Fibroblast of upper back skin (primary cell): Measurements from ENCODE around the gene P4HA1.
"Not testable (repeated sequence)": the region's sequence is repeated elsewhere in the genome, so short reads cannot be mapped to it uniquely, and the experiment has no call there.

Source experiments
- DNase-seq: peaks from one replicate; pipeline ENCODE4 v3.0.0-alpha.2; 2013

P4HA1 gene

GRCh38 chr10:73042130-73042529 lies 54.5 kb downstream of the P4HA1 start:
- no peak for DNase-seq

DNA sequence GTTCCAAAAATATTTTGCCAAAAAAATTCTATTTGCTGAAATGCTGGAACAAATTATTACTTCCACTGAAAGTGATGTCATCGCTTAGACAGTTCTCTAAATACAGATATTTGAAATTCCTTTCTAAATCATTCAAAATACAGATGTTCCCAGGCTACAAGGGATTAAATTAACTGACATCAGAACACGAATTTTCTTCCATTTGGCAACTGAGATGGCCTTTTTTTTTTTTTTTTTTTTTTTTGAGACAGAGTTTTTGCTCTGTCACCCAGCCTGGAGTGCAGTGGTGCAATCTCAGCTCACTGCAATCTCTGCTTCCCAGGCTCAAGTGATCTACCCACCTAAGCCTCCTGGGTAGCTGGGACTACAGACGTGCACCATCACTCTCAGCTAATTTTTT lies 57.0 kb downstream of the P4HA1 start:
- DNase-seq: peak; percentile 80

- DNase-seq: not testable (repeated sequence)
These were observed 60.4 kb downstream of the P4HA1 start for GRCh38 chr10:73036285-73036684.

DNA sequence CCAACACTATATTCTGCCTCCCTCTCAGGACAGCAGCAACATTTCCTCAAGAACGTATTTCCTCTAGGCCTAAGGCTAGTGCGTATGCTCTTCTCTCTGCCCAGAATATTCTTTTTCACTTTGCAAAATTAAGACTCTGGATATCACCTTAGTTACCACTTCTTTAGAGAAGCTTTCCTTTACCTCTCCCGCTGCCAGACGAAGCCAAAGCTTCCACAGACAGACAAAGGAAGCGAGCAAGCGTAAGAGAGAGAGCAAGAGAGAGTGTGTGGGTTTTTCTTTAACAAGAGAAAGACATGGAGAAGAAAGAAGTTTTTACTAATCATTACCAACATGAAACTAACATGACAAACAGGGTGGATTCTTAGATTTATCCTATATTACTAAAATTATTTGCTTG lies 64.1 kb downstream of the P4HA1 start:
- no peak for DNase-seq

GRCh38 chr10:73026623-73027022 lies 70.0 kb downstream of the P4HA1 start:
- not testable (repeated sequence) for DNase-seq

DNA sequence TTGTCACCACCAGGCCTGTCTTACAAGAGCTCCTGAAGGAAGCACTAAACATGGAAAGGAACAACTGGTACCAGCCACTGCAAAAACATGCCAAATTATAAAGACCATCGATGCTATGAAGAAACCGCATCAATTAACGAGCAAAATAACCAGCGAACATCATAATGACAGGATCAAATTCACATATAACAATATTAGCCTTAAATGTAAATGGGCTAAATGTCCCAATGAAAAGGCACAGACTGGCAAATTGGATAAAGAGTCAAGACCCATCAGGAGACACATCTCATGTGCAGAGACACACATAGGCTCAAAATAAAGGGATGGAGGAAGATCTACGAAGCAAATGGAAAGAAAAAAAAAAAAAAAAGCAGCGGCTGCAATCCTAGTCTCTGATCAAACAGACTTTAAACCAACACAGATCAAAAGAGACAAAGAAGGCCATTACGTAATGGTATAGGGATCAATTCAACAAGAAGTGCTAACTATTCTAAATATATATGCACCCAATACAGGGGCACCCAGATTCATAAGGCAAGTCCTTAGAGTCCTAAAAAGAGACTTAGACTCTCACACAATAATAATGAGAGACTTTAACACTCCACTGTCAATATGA lies 73.1 kb downstream of the P4HA1 start:
- DNase-seq: not testable (repeated sequence)

GRCh38 chr10:73022961-73023360 lies 73.7 kb downstream of the P4HA1 start:
- not testable (repeated sequence) for DNase-seq

- DNase-seq: not testable (repeated sequence)
These were observed 75.0 kb downstream of the P4HA1 start for GRCh38 chr10:73021538-73022164.

DNA sequence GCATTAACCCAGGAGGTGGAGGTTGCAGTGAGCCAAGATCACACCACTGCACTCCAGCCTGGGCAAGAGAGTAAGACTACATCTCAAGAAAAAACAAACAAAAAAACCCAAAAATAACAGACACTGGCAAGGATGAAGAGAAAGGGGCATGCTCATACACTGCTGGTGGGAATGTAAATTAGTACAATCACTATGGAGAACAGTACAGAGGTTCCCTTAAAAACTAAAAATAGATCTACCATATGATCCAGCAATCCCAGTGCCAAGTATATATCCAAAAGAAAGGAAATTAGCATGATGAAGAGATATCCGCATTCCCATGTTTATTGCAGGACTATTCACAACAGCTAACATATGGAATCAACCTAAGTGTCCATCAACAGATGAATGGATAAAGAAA lies 75.6 kb downstream of the P4HA1 start:
- no peak for DNase-seq

- DNase-seq: no peak
These were observed 77.6 kb downstream of the P4HA1 start for GRCh38 chr10:73019100-73019499.

DNA sequence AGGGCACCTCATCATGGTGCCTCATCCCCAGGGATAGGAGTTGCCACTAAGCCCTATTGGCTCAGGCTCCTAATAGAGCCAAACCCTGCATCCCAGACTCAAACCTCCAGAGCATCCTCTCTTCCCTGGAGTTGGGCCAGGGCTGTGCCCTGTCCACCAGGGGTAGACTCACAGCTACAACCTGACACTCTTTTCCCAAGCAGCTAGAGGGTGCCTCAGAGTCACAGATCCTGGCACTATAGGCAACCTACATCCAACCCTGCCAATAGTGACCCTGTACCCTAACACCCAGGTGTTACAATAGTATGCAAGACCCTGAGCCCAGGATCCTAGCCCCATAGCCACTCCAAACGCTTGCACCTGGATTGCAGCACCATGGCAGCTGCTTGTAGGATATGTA lies 78.0 kb downstream of the P4HA1 start:
- no peak for DNase-seq

DNA sequence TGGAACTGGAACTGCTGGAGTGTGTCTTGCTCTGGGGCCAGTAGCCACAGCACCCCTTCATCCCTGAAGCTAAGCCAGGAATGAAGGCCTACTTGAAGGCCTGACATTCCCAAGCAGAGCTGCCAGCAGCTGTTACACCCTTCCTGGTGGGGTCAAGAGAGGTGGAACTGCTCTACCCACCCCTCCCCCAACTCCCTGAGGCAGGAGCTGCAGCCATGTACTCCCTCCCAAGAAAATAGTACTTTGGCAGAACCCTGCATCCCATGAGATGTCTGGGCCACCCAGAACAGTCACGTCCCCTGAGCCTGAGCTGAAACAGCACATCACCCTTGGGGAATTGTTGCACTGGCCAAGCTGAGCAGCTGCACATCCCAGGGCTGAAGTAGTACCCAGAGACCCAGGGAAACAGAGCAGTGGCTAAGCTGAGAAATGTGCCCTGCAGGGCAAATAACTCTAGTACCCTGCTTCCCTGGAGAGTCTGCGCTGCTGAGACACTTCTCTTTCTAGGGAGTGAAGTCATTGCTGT lies 78.6 kb downstream of the P4HA1 start:
- peak; percentile 10 for DNase-seq

DNA sequence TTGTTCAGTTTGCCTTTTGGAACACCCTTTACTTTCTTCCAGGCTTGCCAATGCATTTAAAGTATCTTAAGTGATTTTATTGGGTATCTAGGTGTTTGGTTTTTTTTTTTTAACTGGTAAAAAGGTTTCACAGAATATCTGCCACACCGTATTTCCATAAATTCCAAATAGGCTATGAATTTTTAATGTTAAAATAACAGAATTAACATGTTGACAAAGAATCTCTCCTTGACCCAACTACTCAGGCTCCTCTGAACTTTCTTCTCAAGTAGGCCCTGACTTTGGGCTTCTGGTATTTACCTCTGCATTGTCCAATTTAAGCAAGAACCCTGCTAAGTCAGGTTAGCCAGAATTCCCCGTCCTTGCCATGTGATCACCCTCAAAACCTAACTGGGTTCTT lies 80.9 kb downstream of the P4HA1 start:
- no peak for DNase-seq

GRCh38 chr10:73003822-73004221 lies 92.8 kb downstream of the P4HA1 start:
- no peak for DNase-seq

DNA sequence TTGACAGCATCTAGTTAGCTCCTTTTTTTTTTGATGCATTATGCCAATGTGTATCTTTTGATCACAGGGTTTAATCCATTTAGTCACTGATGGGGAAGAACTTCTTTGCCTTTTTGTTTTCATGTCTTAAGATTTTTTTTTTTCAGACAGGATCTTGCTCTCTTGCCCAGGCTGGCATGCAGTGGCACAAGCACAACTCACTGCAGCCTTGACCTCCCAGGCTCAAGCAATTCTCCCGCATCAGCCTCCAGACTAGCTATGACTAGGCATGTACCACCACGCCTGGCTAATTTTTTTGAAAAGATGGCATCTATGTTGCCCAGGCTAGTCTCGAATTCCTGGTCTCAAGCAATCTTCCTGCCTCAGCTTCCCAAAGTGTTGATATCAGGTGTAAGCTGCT lies 95.7 kb downstream of the P4HA1 start:
- DNase-seq: no peak

DNA sequence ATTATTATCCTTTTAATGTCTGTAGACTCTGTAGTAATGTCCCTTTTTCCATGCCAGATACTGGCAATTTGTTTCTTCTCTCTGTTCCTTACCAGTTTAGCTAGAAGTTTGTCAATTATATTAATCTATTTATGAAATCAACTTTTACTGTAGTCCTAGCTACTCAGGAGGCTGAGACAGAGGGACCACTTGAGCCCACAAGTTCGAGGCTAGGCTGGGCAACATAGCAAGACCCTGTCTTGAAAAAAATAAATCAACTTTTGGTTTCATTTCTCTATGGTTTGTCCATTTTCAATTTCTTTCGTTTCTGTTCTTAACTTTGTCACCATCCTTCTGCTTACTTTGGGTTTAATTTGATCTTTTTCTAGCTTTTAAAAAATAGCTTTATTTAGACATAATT lies 99.6 kb downstream of the P4HA1 start:
- no peak for DNase-seq

- not testable (repeated sequence) for DNase-seq
These were observed 101.2 kb downstream of the P4HA1 start for GRCh38 chr10:72995459-72995858.

DNA sequence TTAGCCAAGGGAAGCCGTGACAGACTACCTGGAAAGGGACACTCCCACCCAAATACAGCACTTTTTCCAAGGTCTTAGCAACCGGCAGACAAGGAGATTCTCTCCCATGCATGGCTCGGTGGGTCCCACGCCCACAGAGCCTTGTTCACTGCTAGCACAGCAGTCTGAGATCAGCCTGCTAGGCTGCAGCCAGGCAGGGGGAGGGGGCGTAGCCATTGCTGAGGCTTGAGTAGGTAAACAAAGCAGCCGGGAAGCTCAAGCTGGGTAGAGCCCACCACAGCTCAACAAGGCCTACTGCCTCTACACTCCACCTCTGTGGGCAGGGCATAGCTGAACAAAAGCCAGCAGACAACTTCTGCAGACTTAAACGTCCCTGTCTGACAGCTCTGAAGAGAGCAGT lies 106.9 kb downstream of the P4HA1 start:
- not testable (repeated sequence) for DNase-seq

DNA sequence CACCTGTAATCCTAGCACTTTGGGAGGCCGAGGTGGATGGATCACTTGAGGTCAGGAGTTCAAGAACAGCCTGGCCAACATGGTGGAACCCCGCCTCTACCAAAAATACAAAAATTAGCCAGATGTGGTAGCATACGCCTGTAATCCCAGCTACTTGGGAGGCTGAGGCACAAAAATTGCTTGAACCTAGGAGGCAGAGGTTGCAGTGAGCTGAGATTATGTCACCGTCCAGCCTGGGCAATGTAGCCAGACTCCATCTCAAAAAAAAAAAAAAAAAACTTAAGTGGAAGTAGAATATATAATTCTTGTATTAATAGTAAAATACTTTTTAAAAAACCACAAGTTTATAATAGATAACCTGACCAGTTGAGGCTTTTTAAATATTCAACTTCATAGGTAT lies 112.0 kb downstream of the P4HA1 start:
- DNase-seq: not testable (repeated sequence)

DNA sequence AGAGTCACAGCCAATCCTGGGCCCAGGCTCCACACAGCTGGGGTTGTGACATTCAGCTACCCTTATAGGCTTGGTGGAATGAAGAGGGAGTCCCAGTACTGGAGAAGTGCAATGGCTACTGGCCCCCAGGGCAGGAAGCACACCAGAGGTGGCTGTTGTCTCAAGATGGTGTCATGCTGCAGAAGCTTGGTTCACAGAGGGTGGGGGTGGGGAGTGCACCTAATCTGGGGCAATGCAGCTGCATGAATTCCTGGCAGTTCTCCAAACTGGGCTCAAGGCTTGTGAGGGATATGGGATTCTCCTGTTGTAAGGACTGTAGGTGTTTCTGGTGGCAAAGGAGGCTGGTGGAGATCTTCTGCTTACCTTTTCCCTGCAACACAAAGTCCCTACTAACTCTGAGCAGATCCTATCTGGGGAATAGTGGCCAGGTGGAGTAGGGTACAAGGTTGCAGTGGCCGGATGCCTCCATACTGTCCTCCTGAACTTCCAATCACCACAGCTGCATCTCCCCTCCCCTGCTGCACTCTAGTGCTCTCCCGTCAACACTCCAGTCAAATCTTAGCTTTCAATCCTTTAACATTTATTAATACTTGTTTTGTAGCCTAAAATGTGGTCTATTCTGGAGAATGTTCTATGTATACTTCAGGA lies 114.7 kb downstream of the P4HA1 start:
- peak; percentile 5 for DNase-seq

- DNase-seq: no peak
These were observed 115.4 kb downstream of the P4HA1 start for GRCh38 chr10:72981028-72981881.

DNA sequence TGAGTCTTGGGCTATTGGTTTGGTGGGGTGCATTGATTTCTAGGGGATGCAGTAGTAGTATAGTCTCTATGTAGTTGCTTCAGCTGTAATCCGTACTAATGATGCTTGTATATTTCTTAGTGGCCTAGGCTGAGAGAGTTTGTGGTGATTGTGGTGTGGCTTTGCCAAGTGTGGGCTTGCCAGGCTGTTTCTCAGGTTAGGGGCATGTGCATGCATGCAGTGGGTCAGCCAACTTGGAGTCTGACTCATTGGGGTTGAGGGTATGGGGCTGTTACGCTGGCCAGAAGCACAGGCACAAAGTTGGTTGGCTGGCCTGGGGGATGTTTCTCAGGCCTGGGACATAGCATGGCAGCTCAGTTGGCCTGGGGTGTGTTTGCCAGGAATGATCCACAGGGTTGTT lies 116.3 kb downstream of the P4HA1 start:
- DNase-seq: no peak

DNA sequence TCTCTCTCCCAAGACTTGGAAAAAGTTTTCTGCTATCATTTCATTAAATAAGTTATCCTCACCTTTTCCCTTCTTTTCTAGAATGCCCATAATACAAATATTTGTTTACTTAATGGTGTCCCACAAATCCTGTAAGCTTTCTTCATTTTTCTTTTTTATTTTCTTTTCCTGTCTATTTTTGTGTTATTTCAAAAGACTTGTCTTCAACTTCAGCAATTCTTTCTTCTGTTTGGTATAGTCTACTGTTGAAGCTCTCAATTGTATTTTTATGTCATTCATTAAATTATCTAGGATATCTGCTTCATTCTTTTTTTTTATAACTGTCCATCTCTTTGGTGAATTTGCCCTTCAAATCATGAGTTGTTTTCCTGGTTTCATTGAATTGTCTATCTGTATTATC lies 117.0 kb downstream of the P4HA1 start:
- DNase-seq: no peak
